Trophoblast cell (in vitro differentiated cells and primary cell): ENCODE data around the gene POLR3K.

Experiments
- DNase-seq, 2 donors: peaks; one replicate each; pipeline ENCODE4 v3.0.0-alpha.2; 2016
- H2AFZ ChIP-seq: 2 replicates; pipeline ENCODE4 v1.6.1; 2013; ENCODE audit warnings: low read length, moderate library complexity, mild to moderate bottlenecking; ENCODE audit not compliant: insufficient read depth, poor library complexity
- H2AK5ac ChIP-seq: 2 replicates; pipeline ENCODE4 v1.6.1; 2013; ENCODE audit warnings: mild to moderate bottlenecking, low read length
- H2BK120ac ChIP-seq: 2 replicates; pipeline ENCODE4 v1.6.1; 2013; ENCODE audit warnings: low read length, mild to moderate bottlenecking, moderate library complexity; ENCODE audit not compliant: insufficient read depth, poor library complexity
- H2BK12ac ChIP-seq: 2 replicates; pipeline ENCODE4 v1.6.1; 2013; ENCODE audit warnings: mild to moderate bottlenecking, low read length, moderate library complexity
- H2BK5ac ChIP-seq: 2 replicates; pipeline ENCODE4 v1.6.1; 2013; ENCODE audit warnings: low read length, low read depth, moderate library complexity, mild to moderate bottlenecking; ENCODE audit not compliant: poor library complexity
- H3K14ac ChIP-seq: 2 replicates; pipeline ENCODE4 v1.6.1; 2013; ENCODE audit warnings: mild to moderate bottlenecking, low read length
- H3K18ac ChIP-seq: 2 replicates; pipeline ENCODE4 v1.6.1; 2013; ENCODE audit warnings: mild to moderate bottlenecking, low read length
- H3K23ac ChIP-seq: 2 replicates; pipeline ENCODE4 v1.6.1; 2013; ENCODE audit warnings: low read length
- H3K27ac ChIP-seq: 2 replicates; pipeline ENCODE4 v1.5.1; 2013; ENCODE audit warnings: low read depth, mild to moderate bottlenecking, inconsistent platforms, low read length, moderate library complexity
- H3K27me3 ChIP-seq: 2 replicates; pipeline ENCODE4 v1.6.1; 2013; ENCODE audit warnings: inconsistent platforms, mild to moderate bottlenecking, low read length, moderate library complexity; ENCODE audit not compliant: insufficient read depth
- H3K36me3 ChIP-seq, 2 experiments: 1 replicate in 1 of 2; 2 replicates in 1 of 2; pipeline ENCODE4 v1.6.1; 2013; ENCODE audit warnings: low read length in 2 of 2, mild to moderate bottlenecking in 2 of 2, moderate library complexity in 1 of 2; ENCODE audit not compliant: insufficient read depth in 2 of 2, control insufficient read depth in 1 of 2
- H3K4ac ChIP-seq: 2 replicates; pipeline ENCODE4 v1.6.1; 2013; ENCODE audit warnings: low read depth, mild to moderate bottlenecking, low read length, moderate library complexity
- H3K4me1 ChIP-seq, 2 experiments: 1 replicate in 1 of 2; 2 replicates in 1 of 2; pipeline ENCODE4 v1.6.1; 2013; ENCODE audit warnings: low read length in 2 of 2, mild to moderate bottlenecking in 2 of 2, moderate library complexity in 1 of 2; ENCODE audit not compliant: insufficient read depth in 2 of 2, control insufficient read depth in 1 of 2
- H3K4me2 ChIP-seq: 2 replicates; pipeline ENCODE4 v1.6.1; 2013; ENCODE audit warnings: inconsistent platforms, mild to moderate bottlenecking, low read length, moderate library complexity
- H3K4me3 ChIP-seq: 2 replicates; pipeline ENCODE4 v1.5.1; 2013; ENCODE audit warnings: mild to moderate bottlenecking, low read depth, low read length, inconsistent platforms
- H3K79me1 ChIP-seq: one replicate; pipeline ENCODE4 v1.6.1; 2013; ENCODE audit warnings: low read length
- H3K79me2 ChIP-seq: 2 replicates; pipeline ENCODE4 v1.6.1; 2013; ENCODE audit warnings: low read length, mild to moderate bottlenecking; ENCODE audit not compliant: control insufficient read depth, insufficient read depth, poor library complexity
- H3K9ac ChIP-seq: 2 replicates; pipeline ENCODE4 v1.6.1; 2013; ENCODE audit warnings: mild to moderate bottlenecking, low read length
- H3K9me3 ChIP-seq: 2 replicates; pipeline ENCODE4 v1.6.1; 2013; ENCODE audit warnings: low read depth, mild to moderate bottlenecking, control low read depth, inconsistent platforms, low read length; ENCODE audit not compliant: insufficient read depth
- H4K12ac ChIP-seq: 2 replicates; pipeline ENCODE4 v1.6.1; 2013; ENCODE audit warnings: low read depth, mild to moderate bottlenecking, low read length, moderate library complexity
- H4K8ac ChIP-seq: 2 replicates; pipeline ENCODE4 v1.6.1; 2013; ENCODE audit warnings: low read depth, mild to moderate bottlenecking, low read length, moderate library complexity
- H4K91ac ChIP-seq: one replicate; pipeline ENCODE4 v1.6.1; 2013; ENCODE audit warnings: low read depth, mild to moderate bottlenecking, low read length, moderate library complexity
- WGBS: extraction: QIAGEN DNeasy Blood & Tissue Kit; methylation state at CpG from one replicate; pipeline ENCODE4 v1.1.7; 2013; ENCODE audit warnings: missing lambda C conversion rate; ENCODE audit not compliant: insufficient read length, insufficient coverage; ENCODE audit errors: extremely low coverage; 5-methylcytosine and 5-hydroxymethylcytosine counted together

The POLR3K gene

GRCh38 chr16:60929-61878 lies 7.8 kb upstream of the POLR3K start:
- Histone ChIP-seq H3K4me3 (no peak overlapping the region), H3K18ac (no peak overlapping the region), H2BK120ac (no peak overlapping the region), H4K8ac (no peak overlapping the region), H3K79me1 (no peaks in the 10 kb centered on the region), H3K36me3 (peaks cover 86 to 88% of the 10 kb centered on the region in 2 experiments), H4K91ac (no peak overlapping the region), H2AK5ac (no peak overlapping the region), H3K27ac (no peak overlapping the region), H2AFZ (no peak overlapping the region), H3K23ac (no peak overlapping the region), H3K14ac (no peak overlapping the region), H3K79me2 (no peaks in the 10 kb centered on the region), H3K27me3 (no peaks in the 10 kb centered on the region), H2BK12ac (no peak overlapping the region), H2BK5ac (no peak overlapping the region), H3K4me1 (no peaks in the 10 kb centered on the region), H3K9ac (no peak overlapping the region), H4K12ac (no peak overlapping the region), H3K4me2 (no peak overlapping the region), H3K9me3 (peaks cover 2% of the 10 kb centered on the region), H3K4ac (no peak overlapping the region)
- no CpG with 5 or more reads among the region's 89 CpGs for WGBS
- DNase-seq: no peak

GRCh38 chr16:60166-60565 lies 6.8 kb upstream of the POLR3K start:
- no CpG with 5 or more reads among the region's 11 CpGs for WGBS

GRCh38 chr16:59440-60059 lies 6.1 kb upstream of the POLR3K start:
- Histone ChIP-seq H3K79me1 (no peaks in the 10 kb centered on the region), H3K9ac (no peak overlapping the region), H3K4me2 (no peak overlapping the region), H2BK120ac (no peak overlapping the region), H3K14ac (no peak overlapping the region), H3K36me3 (peaks cover 90 to 95% of the 10 kb centered on the region in 2 experiments), H3K27ac (no peak overlapping the region), H3K4me1 (no peaks in the 10 kb centered on the region), H2AFZ (no peak overlapping the region), H3K79me2 (no peaks in the 10 kb centered on the region), H3K4me3 (no peak overlapping the region), H2AK5ac (no peak overlapping the region), H2BK5ac (no peak overlapping the region), H3K27me3 (no peaks in the 10 kb centered on the region), H3K4ac (no peak overlapping the region), H4K12ac (no peak overlapping the region), H4K8ac (no peak overlapping the region), H3K18ac (no peak overlapping the region), H2BK12ac (no peak overlapping the region), H3K9me3 (peaks cover 2% of the 10 kb centered on the region), H3K23ac (no peak overlapping the region), H4K91ac (no peak overlapping the region)
- WGBS: no CpG with 5 or more reads among the region's 14 CpGs
- DNase-seq: no peak

More at GRCh38 chr16:60166-60565, 6.8 kb upstream of the POLR3K start:
- peaks cover 96 to 98% of the 10 kb centered on the region in 2 experiments for H3K36me3 ChIP-seq
- H3K4me2 ChIP-seq: no peak overlapping the region
- H4K12ac ChIP-seq: no peak overlapping the region
- no peak overlapping the region for H2AFZ ChIP-seq
- no peak overlapping the region for H3K4ac ChIP-seq
- H3K14ac ChIP-seq: no peak overlapping the region
- H3K27me3 ChIP-seq: no peaks in the 10 kb centered on the region
- no peak overlapping the region for H2BK5ac ChIP-seq
- no peak overlapping the region for H3K4me3 ChIP-seq
- H3K27ac ChIP-seq: no peak overlapping the region
- H3K9me3 ChIP-seq: peaks cover 2% of the 10 kb centered on the region
- H3K79me1 ChIP-seq: no peaks in the 10 kb centered on the region
- no peak overlapping the region for H2AK5ac ChIP-seq
- no peak overlapping the region for H4K8ac ChIP-seq
- no peak overlapping the region for H3K18ac ChIP-seq
- no peak overlapping the region for H2BK12ac ChIP-seq
- DNase-seq: peak; percentile 18 to 30
- H2BK120ac ChIP-seq: no peak overlapping the region
- H3K23ac ChIP-seq: no peak overlapping the region
- no peaks in the 10 kb centered on the region for H3K4me1 ChIP-seq
- H3K9ac ChIP-seq: no peak overlapping the region
- H3K79me2 ChIP-seq: no peaks in the 10 kb centered on the region
- H4K91ac ChIP-seq: no peak overlapping the region

DNA sequence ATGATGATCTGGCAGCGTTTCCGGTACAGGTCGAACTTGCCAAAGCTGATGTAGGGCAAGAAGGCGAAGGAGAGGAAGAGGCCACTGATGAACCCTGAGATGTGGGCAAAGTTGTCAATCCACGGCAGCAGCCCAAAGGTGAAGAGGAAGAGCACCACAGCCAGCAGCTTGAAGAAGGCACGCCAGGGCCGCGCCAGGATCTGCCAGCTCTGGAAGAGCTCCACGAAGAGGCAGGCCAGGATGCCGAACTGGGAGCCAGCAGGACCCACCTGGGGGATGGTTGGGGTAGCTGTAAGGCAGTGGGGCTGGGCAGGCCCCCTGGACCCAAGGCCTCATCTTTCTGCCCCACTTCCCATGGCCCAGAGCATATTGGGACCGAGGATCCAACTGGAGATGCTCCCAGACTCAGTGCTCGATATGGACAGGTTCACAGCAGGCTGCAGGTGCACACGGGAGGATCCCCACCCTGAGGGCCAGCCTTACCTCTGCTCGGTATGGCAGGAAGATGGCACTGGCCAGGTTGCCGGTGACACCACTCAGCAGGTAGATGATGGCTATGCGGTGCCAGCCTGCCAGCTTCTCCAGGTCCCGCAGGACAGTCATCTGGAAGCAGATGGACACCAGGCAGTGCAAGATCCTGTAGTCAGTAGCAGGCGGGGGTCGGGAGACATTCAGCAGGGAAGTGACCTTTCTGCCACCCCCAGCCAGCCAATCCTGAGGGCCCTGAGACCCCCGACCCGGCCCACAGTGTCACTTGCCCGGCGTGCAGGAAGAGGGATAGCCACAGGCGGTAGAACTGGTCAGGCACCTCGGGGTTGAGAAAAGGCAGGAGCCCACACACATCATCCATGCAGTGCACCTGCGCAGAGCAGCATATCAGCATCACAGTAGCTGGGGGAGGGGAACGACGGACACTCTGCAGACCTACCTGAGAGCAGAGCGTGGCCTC lies 5.4 kb upstream of the POLR3K start:
- Histone ChIP-seq H3K14ac (no peak overlapping the region), H3K79me2 (peaks cover 3% of the 10 kb centered on the region), H3K18ac (no peak overlapping the region), H2AFZ (no peak overlapping the region), H3K4me3 (no peak overlapping the region), H2AK5ac (no peak overlapping the region), H2BK5ac (no peak overlapping the region), H3K23ac (no peak overlapping the region), H3K4me1 (peaks cover 3 to 4% of the 10 kb centered on the region in 2 experiments), H3K4ac (no peak overlapping the region), H2BK12ac (no peak overlapping the region), H3K27ac (no peak overlapping the region), H2BK120ac (no peak overlapping the region), H4K91ac (no peak overlapping the region), H3K4me2 (no peak overlapping the region), H3K79me1 (peaks cover 3% of the 10 kb centered on the region), H3K9me3 (no peaks in the 10 kb centered on the region), H4K12ac (no peak overlapping the region), H3K36me3 (peaks cover 82 to 87% of the 10 kb centered on the region in 2 experiments), H3K9ac (no peak overlapping the region), H4K8ac (no peak overlapping the region), H3K27me3 (no peaks in the 10 kb centered on the region)
- no CpG with 5 or more reads among the region's 29 CpGs for WGBS
- DNase-seq: no peak
